Measurements from ENCODE around the gene JPT1.

Gene JPT1

DNA sequence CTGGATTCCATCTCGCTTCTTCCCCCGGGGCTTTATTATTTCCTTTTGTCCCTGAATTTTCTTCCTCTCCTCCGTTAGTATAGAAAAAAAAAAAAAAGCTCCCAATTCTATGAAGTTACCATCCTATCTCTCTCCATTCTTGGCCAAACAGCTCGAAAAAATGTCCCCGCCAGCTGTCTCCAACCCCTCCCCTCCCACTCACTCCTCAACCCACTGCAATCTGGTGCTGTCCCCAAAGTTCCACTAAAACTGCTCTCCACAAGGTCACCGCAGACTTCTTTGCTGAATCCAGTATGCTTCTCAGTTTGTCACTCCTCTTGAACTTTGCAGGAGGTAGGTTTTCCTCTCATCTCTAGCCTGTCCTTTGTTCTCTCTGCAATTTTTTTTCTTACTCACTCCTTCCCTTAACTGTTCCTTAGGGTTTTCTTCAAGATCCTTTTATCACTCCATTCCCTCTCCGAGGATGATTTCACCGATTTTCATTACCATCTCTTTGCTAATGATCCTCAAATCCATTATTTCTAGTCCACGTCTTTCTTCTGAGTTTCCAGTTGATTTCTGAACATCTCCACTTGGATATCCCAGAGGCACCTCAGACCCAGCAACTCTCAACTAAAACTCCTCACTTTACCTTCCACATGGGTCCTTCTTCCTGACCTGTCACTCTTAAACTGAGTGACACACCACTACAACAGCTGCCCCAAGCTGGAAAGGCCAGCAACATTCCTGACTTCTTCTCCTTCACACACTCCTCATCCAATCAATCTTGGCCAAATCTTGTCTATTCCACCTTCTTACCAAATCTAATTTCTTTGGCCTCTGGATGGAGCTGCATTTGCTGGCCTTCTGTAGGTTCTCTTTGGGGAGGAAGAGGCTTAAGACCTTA is 29.9 kb upstream of the JPT1 start:
- Histone ChIP-seq H3K36me3 (replicated peaks) (no peaks in the 10 kb centered on the region), H3K4me3 (ENCODE audit: low read depth, low read length) (no peak overlapping the region), H3K27ac (no peak overlapping the region), H3K27me3 (replicated peaks) (no peaks in the 10 kb centered on the region)
- TF ChIP-seq, protein P1, sequence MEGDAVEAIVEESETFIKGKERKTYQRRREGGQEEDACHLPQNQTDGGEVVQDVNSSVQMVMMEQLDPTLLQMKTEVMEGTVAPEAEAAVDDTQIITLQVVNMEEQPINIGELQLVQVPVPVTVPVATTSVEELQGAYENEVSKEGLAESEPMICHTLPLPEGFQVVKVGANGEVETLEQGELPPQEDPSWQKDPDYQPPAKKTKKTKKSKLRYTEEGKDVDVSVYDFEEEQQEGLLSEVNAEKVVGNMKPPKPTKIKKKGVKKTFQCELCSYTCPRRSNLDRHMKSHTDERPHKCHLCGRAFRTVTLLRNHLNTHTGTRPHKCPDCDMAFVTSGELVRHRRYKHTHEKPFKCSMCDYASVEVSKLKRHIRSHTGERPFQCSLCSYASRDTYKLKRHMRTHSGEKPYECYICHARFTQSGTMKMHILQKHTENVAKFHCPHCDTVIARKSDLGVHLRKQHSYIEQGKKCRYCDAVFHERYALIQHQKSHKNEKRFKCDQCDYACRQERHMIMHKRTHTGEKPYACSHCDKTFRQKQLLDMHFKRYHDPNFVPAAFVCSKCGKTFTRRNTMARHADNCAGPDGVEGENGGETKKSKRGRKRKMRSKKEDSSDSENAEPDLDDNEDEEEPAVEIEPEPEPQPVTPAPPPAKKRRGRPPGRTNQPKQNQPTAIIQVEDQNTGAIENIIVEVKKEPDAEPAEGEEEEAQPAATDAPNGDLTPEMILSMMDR (IDR thresholded peaks at IDR 0.05; ENCODE audit: low read depth, low read length, missing control alignments): no peak
- DNase-seq: no peak
- in situ Hi-C loops (cut with HindIII; ENCODE audit: low pct_ligation_motif_present, low sequenced_read_pairs): no loop called here

DNA sequence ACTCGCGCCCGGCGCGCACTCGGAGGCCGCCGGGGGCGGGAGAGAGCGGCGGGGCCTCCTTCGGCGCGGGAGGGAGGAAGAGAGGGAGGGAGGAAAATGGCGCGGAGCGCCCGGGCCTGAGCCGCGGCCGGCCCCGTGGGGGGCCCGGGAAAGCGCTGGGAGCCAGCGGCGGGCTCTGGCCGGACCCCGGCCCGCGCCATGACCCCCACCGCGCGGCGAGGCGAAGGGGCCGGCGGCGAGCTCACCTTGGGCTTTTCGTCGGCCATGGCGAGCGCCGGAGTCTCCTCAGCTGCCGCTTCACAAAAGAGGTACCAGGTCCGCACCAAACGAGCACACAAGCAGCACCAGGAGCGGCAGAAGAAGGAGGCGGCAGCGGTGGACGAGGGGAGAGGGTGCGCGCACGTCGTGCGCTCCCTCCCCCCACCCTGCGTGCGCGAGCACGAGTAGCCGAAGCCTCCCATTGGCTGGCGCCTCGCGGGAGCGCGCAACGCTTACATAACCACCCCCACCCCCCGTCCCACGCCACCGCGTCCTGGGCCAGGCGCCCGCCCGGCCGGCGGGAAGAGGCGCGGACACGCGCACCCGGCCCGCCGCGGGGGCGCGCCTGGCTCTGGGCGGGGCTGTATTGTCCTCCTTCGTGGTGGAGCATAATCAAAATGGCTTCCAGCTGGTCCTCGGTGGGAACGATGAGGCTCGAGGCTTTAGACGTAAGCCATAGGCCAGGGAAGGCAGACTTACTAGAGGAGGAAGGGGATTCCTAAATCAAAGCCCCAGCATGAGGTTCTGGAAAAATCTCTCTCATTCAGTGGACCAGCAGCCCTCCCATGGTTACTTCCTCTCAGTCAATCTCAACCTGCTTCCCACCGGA is 28.5 kb upstream of the JPT1 start, which contains the start of gene SUMO2:
Gene SUMO2, minus strand, starts transcription at position 391 of the 868 bp plus-strand sequence. Its CDS starts 125 bp downstream, at position 266.
- in situ Hi-C loops (cut with HindIII; ENCODE audit: low pct_ligation_motif_present, low sequenced_read_pairs): no loop called here
- DNase-seq: peak; percentile 88
- H3K4me3 ChIP-seq (ENCODE audit: low read depth, low read length): peak within 1 kb of the TSS; percentile 98
- TF ChIP-seq, protein P1 (IDR thresholded peaks at IDR 0.05; ENCODE audit: low read depth, low read length, missing control alignments): peak; percentile 19
- no peaks in the 10 kb centered on the region for H3K27me3 ChIP-seq (replicated peaks)
- no peaks in the 10 kb centered on the region for H3K36me3 ChIP-seq (replicated peaks)
- H3K27ac ChIP-seq: peak within 1 kb of the TSS; percentile 95

DNA sequence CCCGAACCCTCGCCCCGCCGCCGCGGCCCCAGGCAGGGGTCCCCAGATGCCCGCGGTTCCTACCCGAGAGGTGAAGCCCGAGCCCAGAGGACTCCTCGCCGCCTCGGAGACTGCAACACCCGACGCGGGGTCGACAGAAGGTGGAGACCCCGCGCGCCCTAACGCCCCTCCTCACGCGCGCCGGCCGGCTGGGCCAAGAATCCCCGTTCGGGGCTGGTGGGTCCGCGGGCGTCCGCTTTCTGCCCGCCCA is 27.9 kb upstream of the JPT1 start:
- Histone ChIP-seq H3K4me3 (ENCODE audit: low read depth, low read length) (peak overlapping the region; percentile 98), H3K27ac (peak overlapping the region; percentile 95), H3K36me3 (replicated peaks) (peaks cover 4% of the 10 kb centered on the region), H3K27me3 (replicated peaks) (no peaks in the 10 kb centered on the region)
- no peak for DNase-seq
- in situ Hi-C loops (cut with HindIII; ENCODE audit: low pct_ligation_motif_present, low sequenced_read_pairs): no loop called here
- TF ChIP-seq, protein P1 (IDR thresholded peaks at IDR 0.05; ENCODE audit: low read depth, low read length, missing control alignments): no peak

DNA sequence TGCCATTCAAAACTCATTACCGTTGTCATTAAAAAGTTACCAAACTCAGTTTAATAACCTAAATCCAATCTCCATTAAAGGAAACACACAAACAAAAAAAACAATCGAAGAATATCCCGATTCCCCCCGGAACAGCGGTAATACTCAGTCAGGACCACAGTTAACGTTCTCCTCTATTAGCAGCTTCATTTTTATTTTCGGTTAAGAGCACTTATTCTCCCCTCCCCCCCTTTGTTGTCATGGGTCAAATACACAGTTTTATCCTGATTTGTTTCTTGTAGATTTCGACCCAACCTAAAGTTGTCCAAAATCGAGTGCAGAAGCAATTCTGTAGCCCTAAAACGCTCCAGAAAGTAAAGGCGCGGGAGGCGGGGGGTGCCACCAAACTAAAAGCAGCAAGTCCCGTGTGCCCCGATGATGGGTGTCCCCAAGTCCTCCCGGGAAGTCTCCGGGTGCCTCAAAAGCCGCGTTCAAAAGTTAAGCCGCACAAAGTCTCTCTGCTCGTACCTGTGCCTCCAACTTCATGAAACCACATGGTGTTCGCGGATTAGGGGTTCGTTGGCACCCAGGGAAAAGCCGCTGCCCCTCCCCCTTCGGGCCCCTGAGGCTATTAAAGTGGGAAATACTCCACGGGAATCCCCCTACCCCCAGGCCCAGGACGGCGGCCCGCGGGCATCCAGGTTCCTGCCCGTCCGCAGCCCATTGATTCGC is 27.5 kb upstream of the JPT1 start:
- in situ Hi-C loops (cut with HindIII; ENCODE audit: low pct_ligation_motif_present, low sequenced_read_pairs): no loop called here
- H3K4me3 ChIP-seq (ENCODE audit: low read depth, low read length): peak overlapping the region; percentile 98
- DNase-seq: no peak
- TF ChIP-seq, protein P1 (IDR thresholded peaks at IDR 0.05; ENCODE audit: low read depth, low read length, missing control alignments): no peak
- H3K36me3 ChIP-seq (replicated peaks): peaks cover 7% of the 10 kb centered on the region
- no peaks in the 10 kb centered on the region for H3K27me3 ChIP-seq (replicated peaks)
- peak overlapping the region; percentile 95 for H3K27ac ChIP-seq

DNA sequence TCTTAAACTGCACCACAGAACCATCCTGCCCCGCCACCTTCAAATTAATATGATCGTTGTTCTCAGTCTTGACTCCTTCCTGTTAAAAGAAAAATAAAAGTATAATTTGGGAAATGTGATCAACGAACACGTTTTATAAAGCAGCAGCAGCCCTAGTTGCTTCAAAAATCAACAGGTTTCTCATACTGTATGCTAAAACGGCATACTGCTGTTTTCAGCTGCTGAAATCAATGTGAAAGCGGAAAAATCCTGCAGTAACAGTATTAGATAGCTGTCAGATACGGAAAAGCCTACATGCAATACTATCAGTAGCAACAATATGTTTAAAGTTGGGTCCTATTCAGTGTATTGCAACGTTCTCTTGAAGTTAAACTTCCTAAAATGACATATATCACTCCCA is 26.8 kb upstream of the JPT1 start:
- Histone ChIP-seq H3K27ac (no peak overlapping the region), H3K27me3 (replicated peaks) (no peaks in the 10 kb centered on the region), H3K4me3 (ENCODE audit: low read depth, low read length) (peak overlapping the region; percentile 98), H3K36me3 (replicated peaks) (peaks cover 13% of the 10 kb centered on the region)
- no peak for DNase-seq
- in situ Hi-C loops (cut with HindIII; ENCODE audit: low pct_ligation_motif_present, low sequenced_read_pairs): no loop called here
- TF ChIP-seq, protein P1 (IDR thresholded peaks at IDR 0.05; ENCODE audit: low read depth, low read length, missing control alignments): no peak

Data from brain microvascular endothelial cell (primary cell).